ENCODE data around the gene CATSPER3. TPM values are rescaled to one million over a fixed set of nuclear protein-coding genes. Genes with fewer than 3 reads are reported as not detected.

Gene CATSPER3
- total RNA-seq, 1 experiment from 2014 or later: 0.37 TPM

DNA sequence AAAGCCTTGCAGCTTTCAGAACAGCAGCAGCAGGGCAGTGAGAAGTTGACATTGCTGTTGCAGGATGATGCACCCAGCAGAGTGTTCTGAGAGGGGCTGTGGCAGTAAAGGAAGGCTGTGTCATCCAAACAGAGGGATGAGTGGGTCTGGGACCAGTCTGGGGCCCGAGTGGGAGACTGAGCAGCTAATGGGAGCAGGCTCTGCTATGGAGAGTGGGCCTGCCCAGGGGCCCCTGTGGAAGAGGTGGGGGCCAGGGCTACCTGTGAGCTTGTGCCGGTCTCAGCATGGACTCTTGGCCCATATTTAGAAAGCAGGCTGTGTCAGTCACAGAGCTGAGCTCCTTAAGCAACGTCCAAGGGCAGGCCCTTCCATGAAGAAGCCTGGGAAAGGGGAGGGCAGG lies 92.3 kb downstream of the CATSPER3 start (continued):
- TF ChIP-seq, protein P1, sequence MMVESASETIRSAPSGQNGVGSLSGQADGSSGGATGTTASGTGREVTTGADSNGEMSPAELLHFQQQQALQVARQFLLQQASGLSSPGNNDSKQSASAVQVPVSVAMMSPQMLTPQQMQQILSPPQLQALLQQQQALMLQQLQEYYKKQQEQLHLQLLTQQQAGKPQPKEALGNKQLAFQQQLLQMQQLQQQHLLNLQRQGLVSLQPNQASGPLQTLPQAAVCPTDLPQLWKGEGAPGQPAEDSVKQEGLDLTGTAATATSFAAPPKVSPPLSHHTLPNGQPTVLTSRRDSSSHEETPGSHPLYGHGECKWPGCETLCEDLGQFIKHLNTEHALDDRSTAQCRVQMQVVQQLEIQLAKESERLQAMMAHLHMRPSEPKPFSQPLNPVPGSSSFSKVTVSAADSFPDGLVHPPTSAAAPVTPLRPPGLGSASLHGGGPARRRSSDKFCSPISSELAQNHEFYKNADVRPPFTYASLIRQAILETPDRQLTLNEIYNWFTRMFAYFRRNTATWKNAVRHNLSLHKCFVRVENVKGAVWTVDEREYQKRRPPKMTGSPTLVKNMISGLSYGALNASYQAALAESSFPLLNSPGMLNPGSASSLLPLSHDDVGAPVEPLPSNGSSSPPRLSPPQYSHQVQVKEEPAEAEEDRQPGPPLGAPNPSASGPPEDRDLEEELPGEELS (CRISPR knock-in tag; IDR thresholded peaks at IDR 0.05): no peak
- TF ChIP-seq ZNF317 (CRISPR knock-in tag; IDR thresholded peaks at IDR 0.05; ENCODE audit: borderline replicate concordance, low read depth): no peak
- no peak for TF ChIP-seq NFATC4 (CRISPR knock-in tag; IDR thresholded peaks at IDR 0.05)
- no peak for TF ChIP-seq SMAD3 (CRISPR knock-in tag; IDR thresholded peaks at IDR 0.05; ENCODE audit: borderline replicate concordance)

DNA sequence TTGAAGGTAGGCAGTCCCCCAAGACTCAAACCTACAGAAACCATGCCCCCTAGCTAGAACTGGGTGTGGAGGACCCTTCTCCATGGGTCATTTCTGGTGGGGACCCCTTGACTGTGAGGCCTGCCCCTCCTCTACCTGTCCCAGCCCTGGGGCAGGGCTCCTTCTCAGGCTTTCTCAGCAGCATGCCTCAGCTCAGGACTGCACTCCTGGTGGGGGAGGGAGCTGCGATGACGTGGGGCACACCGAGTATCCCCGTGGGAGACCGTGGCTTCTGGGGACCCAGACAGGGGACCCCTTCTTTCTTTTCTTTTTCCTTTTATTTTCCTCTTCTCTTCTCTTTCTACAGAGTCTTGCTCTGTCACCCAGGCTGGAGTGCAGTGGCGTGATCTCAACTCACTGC lies 93.3 kb downstream of the CATSPER3 start:
- POLR2A ChIA-PET: no interaction called here
- CTCF ChIA-PET: interaction anchor here (1.3 kb wide), 1 partner anchor 114 kb away, joined by 4 read pairs; no protein-coding TSS in a partner anchor
- no peaks in the 10 kb centered on the region for H3K4me1 Mint-ChIP-seq
- no peak overlapping the region for H3K27ac Mint-ChIP-seq
- no peaks in the 10 kb centered on the region for H3K36me3 Mint-ChIP-seq
- H3K4me3 Mint-ChIP-seq: no peak overlapping the region
- no peaks in the 10 kb centered on the region for H3K9me3 Mint-ChIP-seq
- ATAC-seq (no peak), DNase-seq (ENCODE audit: low spot score) (no peak)
- H3K27me3 Mint-ChIP-seq (ENCODE audit: low read depth): no peaks in the 10 kb centered on the region; the same call in 1 of the 2 replicates
- TF ChIP-seq EMX1 (CRISPR knock-in tag; IDR thresholded peaks at IDR 0.05) (no peak), GRHL2 (CRISPR knock-in tag; IDR thresholded peaks at IDR 0.05; ENCODE audit: insufficient replicate concordance, severe bottlenecking) (no peak), ZNF423 (CRISPR knock-in tag; IDR thresholded peaks at IDR 0.05) (no peak)

Small RNAs within 50 kb of the gene (microRNA-seq; reads per million reads assigned to microRNA genes)
- not detected for gene MIR4461 (ENCODE audit: borderline number of aligned reads)

Other genes starting within 250 kb of the CATSPER3 start
- gene CAMLG, start 229.4 kb upstream of the CATSPER3 start, total RNA-seq (2021): 39.7 to 43.9 TPM (median 42.1 TPM) in 3 replicates
- gene DDX46, start 209.1 kb upstream of the CATSPER3 start, total RNA-seq (2021): 91.4 to 123 TPM (median 93.1 TPM) in 3 replicates
- gene C5orf24, start 121.9 kb upstream of the CATSPER3 start, total RNA-seq (2021): 15.7 to 21.2 TPM (median 20.6 TPM) in 3 replicates
- 26.1 to 28.7 TPM (median 26.1 TPM) in 3 replicates for gene TXNDC15, start 93.5 kb upstream of the CATSPER3 start, total RNA-seq (2021)
- 9.9 to 12.8 TPM (median 9.9 TPM) in 3 replicates for gene PCBD2, start 62.8 kb upstream of the CATSPER3 start, total RNA-seq (2021)
- gene PITX1, start 66.3 kb downstream of the CATSPER3 start, total RNA-seq (2021): 0.07 to 0.23 TPM (median 0.13 TPM) in 3 replicates

All from WTC11 (cell line).